Ovary (tissue), 9 donors: Measurements from ENCODE around the gene GLI1. TPM values are rescaled to one million over a fixed set of nuclear protein-coding genes. Genes with fewer than 3 reads are reported as not detected.

Experiments
- DNase-seq, 5 donors: peaks; one replicate each; pipeline ENCODE4 v3.0.0-alpha.2; 2019 to 2020
- H3K27ac ChIP-seq, 2 donors: fragments of 200-600 bp; one replicate each; pipeline versions ENCODE4 v1.5.1 to v1.8.0; 2019 to 2022
- H3K27me3 ChIP-seq: fragments of 200-600 bp; one replicate; pipeline ENCODE4 v1.8.0; 2022
- H3K36me3 ChIP-seq: fragments of 200-600 bp; sonication (generic); one replicate; pipeline ENCODE4 v1.5.1; 2019
- H3K4me1 ChIP-seq: one replicate; pipeline ENCODE4 v1.8.1; 2013; ENCODE audit warnings: mild to moderate bottlenecking, moderate library complexity; ENCODE audit not compliant: insufficient read depth
- H3K4me3 ChIP-seq: fragments of 200-600 bp; sonication (generic); one replicate; pipeline ENCODE4 v1.5.1; 2017
- H3K9me3 ChIP-seq, 2 donors: fragments of 200-600 bp in 1 of 2; sonication (generic) in 1 of 2; one replicate each; pipeline versions ENCODE4 v1.5.1 to v1.8.1; 2013 to 2019; ENCODE audit warnings: mild to moderate bottlenecking in 1 of 2, moderate library complexity in 1 of 2
- EP300 ChIP-seq: sonication (generic); formaldehyde crosslinking; IDR thresholded peaks from one replicate; pipeline ENCODE4 v1.6.1; 2017; ENCODE audit warnings: antibody characterized with exemption
- POLR2A ChIP-seq: fragments of 450-650 bp; IDR thresholded peaks from one replicate; pipeline ENCODE4 v1.6.1; 2017; ENCODE audit warnings: antibody characterized with exemption, mild to moderate bottlenecking, moderate library complexity
- WGBS, 3 donors: extraction: QIAGEN DNeasy Blood & Tissue Kit in 1 of 3; methylation state at CpG; one replicate each; pipeline versions ENCODE4 v1.1.5 to v1.1.7; 2013 to 2017; 5-methylcytosine and 5-hydroxymethylcytosine counted together
- intact Hi-C, 4 donors: fragments of 100-400 bp; cut with DNase I; formaldehyde crosslinking; loops; one replicate each; pipeline versions ENCODE4 v1.11.0 to v1.15.1; 2022 to 2023
- polyA plus RNA-seq, 2 donors: library from polyadenylated mRNA; stranded (reverse); fragments of 200-250 nt in 1 of 2; fragments of 350-450 nt in 1 of 2; fragmentation: Illumina TruSeq in 1 of 2; extraction: RNeasy Lipid Tissue Mini Kit (QIAGEN cat#74804) in 1 of 2; gene quantifications; one replicate each; pipeline ENCODE4 v1.2.3, GENCODE V29; 2013 to 2014
- total RNA-seq, 7 donors: library from RNA; depleted of rRNA in 2 of 7; stranded (reverse); fragments of >200 nt in 2 of 7; fragmentation: NEBNext Ultra II Directional in 3 of 7; extraction: Animal tissue kit (Norgen Biotek cat#: 25700) in 3 of 7; gene quantifications; one replicate each; pipeline versions ENCODE4 v1.1.0 to v1.2.4, GENCODE V29; 2016 to 2023
- TF ChIP-seq, protein P1 (sequence below), 3 donors: fragments of 450-650 bp in 2 of 3; fragments of 200-600 bp in 1 of 3; IDR thresholded peaks; one replicate each; pipeline versions ENCODE4 v1.5.1 to v1.8.0; 2016 to 2022; ENCODE audit warnings: antibody characterized with exemption in 3 of 3, mild to moderate bottlenecking in 1 of 3
- donor health status: DM: no; HTN: no; CAD: no; lungs with moderate emphysema.
- donor health status: DM: no; HTN: no; CAD: no.
- donor health status: Bipolar disorder and iron deficiency.
- donor health status: DM: yes; HTN: yes; CAD: no.
- donor health status: DM: no; HTN: no; CAD: no.
- donor health status: DM: yes; HTN: yes; CAD: no.

Gene GLI1
- total and polyA plus RNA-seq, 9 donors: 0.48 to 4.1 (median 1.5) TPM; not detected in 1

GRCh38 chr12:57487597-57488401, 28.2 kb downstream of the GLI1 start, which contains the start of gene MARS1:
Gene MARS1 (plus strand): TSS chr12:57488068. CDS start chr12:57488091, 23 bp downstream.
- Histone ChIP-seq H3K27me3 (no peaks in the 10 kb centered on the region), H3K9me3 (no peaks in the 10 kb centered on the region), H3K4me3 (peak within 1 kb of the TSS; percentile 81), H3K4me1 (peaks cover 5% of the 10 kb centered on the region), H3K36me3 (no peaks in the 10 kb centered on the region), H3K27ac (peak within 1 kb of the TSS in 1 of 2 donors; percentile 46)
- 1 to 5% (median 2%) methylated on average over 47 of the region's 47 CpGs for WGBS, 3 donors
- intact Hi-C loops: no loop called here
- TF ChIP-seq POLR2A: peak; percentile 64
- TF ChIP-seq, protein P1, sequence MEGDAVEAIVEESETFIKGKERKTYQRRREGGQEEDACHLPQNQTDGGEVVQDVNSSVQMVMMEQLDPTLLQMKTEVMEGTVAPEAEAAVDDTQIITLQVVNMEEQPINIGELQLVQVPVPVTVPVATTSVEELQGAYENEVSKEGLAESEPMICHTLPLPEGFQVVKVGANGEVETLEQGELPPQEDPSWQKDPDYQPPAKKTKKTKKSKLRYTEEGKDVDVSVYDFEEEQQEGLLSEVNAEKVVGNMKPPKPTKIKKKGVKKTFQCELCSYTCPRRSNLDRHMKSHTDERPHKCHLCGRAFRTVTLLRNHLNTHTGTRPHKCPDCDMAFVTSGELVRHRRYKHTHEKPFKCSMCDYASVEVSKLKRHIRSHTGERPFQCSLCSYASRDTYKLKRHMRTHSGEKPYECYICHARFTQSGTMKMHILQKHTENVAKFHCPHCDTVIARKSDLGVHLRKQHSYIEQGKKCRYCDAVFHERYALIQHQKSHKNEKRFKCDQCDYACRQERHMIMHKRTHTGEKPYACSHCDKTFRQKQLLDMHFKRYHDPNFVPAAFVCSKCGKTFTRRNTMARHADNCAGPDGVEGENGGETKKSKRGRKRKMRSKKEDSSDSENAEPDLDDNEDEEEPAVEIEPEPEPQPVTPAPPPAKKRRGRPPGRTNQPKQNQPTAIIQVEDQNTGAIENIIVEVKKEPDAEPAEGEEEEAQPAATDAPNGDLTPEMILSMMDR (IDR thresholded peaks at IDR 0.05): peak in 1 of 3 donors; percentile 9
- no peak for TF ChIP-seq EP300
- DNase-seq: peak; percentile 90 to 95 (median 91)

DNA sequence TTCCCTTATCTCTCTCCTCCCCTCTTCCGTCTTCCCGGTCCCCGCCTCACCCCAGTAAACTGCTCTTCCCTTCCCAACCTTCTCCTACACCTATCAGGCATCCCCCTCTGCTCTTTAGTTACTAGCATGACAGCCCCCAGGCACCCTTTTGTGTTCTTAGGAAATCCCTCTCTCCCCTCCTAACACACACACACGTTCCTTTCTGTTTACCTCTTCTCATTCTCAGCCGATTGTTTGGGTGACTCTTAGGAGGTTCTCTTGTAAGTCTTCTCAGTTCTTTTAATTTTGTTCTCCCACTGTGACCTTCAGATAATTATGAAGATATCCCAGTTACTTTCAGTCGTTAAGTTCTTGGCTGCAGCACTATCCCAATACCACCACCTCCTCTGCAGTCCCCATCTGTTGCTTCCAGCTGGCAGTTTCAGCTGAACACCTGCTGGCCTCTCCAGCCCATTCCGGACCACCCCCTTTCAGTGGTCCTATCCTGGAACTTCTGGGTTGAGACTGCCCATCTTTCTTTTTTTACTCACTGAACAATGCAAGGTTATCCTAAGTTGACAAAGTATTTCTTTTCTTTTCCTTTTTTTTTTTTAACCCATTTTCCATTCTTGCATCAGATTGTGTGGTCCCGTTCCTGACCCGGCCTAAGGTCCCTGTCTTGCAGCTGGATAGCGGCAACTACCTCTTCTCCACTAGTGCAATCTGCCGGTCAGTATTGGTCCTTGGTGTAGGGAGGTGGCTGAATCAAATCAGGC, 29.0 kb downstream of the GLI1 start:
- Histone ChIP-seq H3K4me1 (peaks cover 5% of the 10 kb centered on the region), H3K4me3 (peak overlapping the region; percentile 81), H3K9me3 (no peaks in the 10 kb centered on the region), H3K27ac (peak overlapping the region in 1 of 2 donors; percentile 46), H3K27me3 (no peaks in the 10 kb centered on the region), H3K36me3 (no peaks in the 10 kb centered on the region)
- TF ChIP-seq EP300: no peak
- TF ChIP-seq, protein P1 (IDR thresholded peaks at IDR 0.05): no peak
- no peak for TF ChIP-seq POLR2A
- WGBS, 3 donors: 23 to 27% (median 26%) methylated on average over 11 of the region's 11 CpGs
- no peak for DNase-seq
- intact Hi-C loops: no loop called here

- WGBS, 3 donors: 87 to 89% (median 88%) methylated on average over 5 of the region's 5 CpGs
- peaks cover 5% of the 10 kb centered on the region for H3K4me1 ChIP-seq
- no peaks in the 10 kb centered on the region for H3K36me3 ChIP-seq
- intact Hi-C loops: no loop called here
- H3K9me3 ChIP-seq: no peaks in the 10 kb centered on the region
- no peak overlapping the region for H3K27ac ChIP-seq
- no peak overlapping the region for H3K4me3 ChIP-seq
- no peaks in the 10 kb centered on the region for H3K27me3 ChIP-seq
- DNase-seq: no peak
- TF ChIP-seq POLR2A: no peak
- no peak for TF ChIP-seq EP300
- TF ChIP-seq, protein P1 (IDR thresholded peaks at IDR 0.05): no peak
Observed at GRCh38 chr12:57489157-57489641, 29.6 kb downstream of the GLI1 start.

- no peak for DNase-seq
- H3K27me3 ChIP-seq: no peaks in the 10 kb centered on the region
- 95 to 97% (median 96%) methylated on average over 4 of the region's 4 CpGs for WGBS, 3 donors
- intact Hi-C loops: no loop called here
- H3K36me3 ChIP-seq: no peaks in the 10 kb centered on the region
- H3K9me3 ChIP-seq: no peaks in the 10 kb centered on the region
- no peak overlapping the region for H3K27ac ChIP-seq
- H3K4me3 ChIP-seq: no peak overlapping the region
- H3K4me1 ChIP-seq: peaks cover 5% of the 10 kb centered on the region
- TF ChIP-seq, protein P1 (IDR thresholded peaks at IDR 0.05): no peak
- TF ChIP-seq POLR2A: no peak
- no peak for TF ChIP-seq EP300
Observed at GRCh38 chr12:57490126-57490525, 30.5 kb downstream of the GLI1 start.
